GM19324 (cell line): ENCODE results near the gene TRPV3.
"Not testable (repeated sequence)": the region's sequence is repeated elsewhere in the genome, so short reads cannot be mapped to it uniquely, and the experiment has no call there.

ENCODE experiments used
- ATAC-seq: cut with Tn5 transposase; IDR thresholded peaks from one replicate; pipeline ENCODE4 v1.9.1; 2021; ENCODE audit warnings: mild to moderate bottlenecking, moderate library complexity; ENCODE audit not compliant: unreplicated experiment, low FRiP score

Gene TRPV3

GRCh38 chr17:3574231-3574630 lies 16.6 kb upstream of the TRPV3 start:
- no peak for ATAC-seq

DNA sequence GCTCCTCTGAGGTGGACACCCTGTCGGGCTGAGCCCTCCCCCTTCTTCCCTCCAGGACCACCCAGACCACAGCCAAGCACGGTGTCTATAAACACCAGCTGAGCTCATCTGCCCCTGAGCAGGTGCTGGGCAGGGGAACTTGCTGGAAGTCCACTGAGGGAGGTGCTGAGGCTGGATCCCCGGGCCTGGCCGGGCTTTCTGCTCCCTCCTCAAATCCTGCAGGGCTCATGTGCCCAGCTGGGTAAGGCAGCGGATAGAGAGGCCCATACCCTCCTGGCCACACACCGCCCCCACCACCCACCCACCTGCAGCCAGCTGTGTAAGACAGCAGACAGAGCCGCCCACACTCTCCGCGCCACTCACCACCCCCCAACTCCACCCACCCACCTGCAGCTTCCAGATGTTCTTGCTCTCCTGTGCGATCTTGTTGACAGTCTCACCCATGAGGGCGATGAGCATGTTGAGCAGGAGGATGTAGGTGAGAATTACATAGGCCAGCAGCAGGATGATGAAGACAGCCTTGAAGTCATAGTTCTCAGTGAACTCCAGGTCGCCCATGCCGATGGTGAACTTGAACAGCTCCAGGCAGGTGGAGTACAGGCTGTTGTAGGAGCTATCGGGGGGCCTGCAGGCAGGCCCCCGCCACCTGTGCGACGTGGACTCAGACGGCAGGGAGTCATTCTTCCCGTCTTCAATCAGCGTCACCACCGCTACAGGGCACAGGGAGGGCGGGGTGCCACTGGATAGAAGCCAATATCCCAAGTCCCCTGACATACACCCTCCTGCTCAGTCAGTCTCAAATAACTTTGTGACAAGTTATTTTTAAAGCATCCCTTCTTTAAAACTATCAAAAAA lies 15.9 kb upstream of the TRPV3 start:
- ATAC-seq: no peak

GRCh38 chr17:3572231-3572630 lies 14.6 kb upstream of the TRPV3 start:
- no peak for ATAC-seq

DNA sequence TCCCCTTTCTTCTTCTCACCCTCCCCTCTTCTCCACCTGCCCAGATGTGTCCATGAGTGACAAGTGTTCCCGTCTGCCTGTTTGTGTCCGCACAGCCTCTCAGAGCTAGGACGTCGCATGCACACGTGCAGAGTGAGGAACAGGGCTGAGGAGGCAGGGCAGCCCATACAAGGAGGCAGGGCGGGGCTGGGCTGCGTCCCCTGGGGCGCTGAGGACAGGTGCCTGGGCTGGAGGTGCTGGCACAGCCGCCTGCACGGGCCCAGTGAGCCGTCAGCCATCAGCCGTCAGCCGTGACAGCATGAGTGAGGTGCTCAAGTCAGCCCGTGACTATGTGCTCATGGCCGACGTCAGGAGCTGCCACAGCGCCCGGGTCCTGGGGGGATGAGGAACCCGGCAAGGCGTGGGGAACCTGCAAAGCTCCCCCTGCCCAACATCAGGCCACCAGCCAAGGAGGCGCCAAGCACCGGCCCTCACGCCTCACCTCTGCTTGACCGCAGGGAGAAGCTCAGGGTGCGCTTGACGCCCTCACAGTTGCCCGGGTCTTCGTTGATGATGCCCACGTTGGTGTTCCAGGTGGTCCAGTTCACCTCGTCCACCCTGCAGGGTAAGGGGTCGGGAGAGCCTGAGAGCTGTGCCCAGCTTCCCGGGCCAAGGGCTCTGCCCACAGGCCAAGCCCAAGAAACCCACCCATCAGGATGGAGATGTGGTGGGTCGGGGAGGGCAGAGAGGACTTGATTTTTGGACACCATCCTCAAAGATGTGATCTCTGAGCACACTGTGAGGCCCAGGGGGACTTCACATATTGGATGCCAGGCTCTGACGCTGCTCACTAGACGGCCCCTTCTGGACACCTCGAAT lies 13.7 kb upstream of the TRPV3 start:
- ATAC-seq: no peak

DNA sequence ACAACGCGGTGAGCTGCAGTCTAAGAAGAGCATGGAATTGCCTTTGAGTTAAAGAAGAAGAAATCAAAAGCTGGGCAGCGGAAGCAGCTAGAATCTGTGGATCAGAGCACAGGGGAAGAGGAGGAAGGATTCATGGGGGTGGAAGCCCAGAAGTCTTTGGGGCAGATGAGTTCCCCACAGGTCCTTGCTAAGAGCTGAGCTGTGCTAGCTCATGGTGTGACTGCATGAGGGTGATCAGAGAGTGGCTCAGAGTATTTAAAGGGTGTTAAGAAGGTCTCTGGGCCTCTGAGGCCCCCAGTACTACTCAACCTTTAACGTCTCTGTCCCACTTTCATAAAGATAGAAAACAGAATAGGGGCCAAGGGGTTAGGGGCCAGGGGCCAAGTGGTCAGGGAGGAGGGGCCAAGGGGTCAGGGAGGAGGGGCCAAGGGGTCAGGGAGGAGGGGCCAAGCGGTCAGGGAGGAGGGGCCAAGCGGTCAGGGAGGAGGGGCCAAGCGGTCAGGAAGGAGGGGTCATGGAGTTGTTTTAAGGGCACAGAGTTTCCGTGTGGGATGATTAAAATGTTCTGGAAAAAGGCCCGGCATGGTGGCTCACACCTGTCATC lies 12.0 kb upstream of the TRPV3 start:
- no peak for ATAC-seq

- ATAC-seq: no peak
These were observed 8.9 kb upstream of the TRPV3 start for GRCh38 chr17:3566551-3566950.

DNA sequence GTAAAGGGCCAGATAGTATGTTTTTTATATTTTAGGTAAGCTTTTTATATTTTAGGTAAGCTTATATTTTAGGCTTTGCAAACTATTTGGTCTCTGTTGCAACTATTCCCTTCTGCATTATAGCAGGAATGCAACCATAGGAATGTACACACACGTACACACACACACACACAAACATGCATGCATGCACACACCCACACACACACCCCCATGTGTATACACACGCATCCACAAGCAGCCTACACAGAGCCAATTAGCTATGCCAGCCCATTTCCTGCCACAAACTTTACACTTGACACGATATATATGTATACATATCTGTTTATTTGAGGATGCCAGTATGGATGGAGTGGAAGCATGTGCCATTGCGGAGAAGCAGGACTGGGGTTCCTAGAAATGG lies 7.5 kb upstream of the TRPV3 start:
- ATAC-seq: no peak

DNA sequence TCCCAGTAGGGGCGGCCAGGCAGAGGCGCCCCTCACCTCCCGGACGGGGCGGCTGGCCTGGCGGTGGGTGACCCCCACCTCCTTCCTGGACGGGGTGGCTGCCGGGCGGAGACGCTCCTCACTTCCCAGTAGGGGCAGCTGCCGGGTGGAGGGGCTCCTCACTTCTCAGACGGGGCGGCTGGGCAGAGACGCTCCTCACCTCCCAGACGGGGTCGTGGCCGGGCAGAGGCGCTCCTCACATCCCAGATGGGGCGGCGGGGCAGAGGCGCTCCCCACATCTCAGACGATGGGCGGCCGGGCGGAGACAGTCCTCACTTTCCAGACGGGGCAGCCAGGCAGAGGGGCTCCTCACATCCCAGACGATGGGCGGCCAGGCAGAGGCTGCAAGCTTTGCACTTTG lies 6.6 kb upstream of the TRPV3 start:
- ATAC-seq: not testable (repeated sequence)

- no peak for ATAC-seq
These were observed 1.6 kb upstream of the TRPV3 start for GRCh38 chr17:3559270-3559645.

DNA sequence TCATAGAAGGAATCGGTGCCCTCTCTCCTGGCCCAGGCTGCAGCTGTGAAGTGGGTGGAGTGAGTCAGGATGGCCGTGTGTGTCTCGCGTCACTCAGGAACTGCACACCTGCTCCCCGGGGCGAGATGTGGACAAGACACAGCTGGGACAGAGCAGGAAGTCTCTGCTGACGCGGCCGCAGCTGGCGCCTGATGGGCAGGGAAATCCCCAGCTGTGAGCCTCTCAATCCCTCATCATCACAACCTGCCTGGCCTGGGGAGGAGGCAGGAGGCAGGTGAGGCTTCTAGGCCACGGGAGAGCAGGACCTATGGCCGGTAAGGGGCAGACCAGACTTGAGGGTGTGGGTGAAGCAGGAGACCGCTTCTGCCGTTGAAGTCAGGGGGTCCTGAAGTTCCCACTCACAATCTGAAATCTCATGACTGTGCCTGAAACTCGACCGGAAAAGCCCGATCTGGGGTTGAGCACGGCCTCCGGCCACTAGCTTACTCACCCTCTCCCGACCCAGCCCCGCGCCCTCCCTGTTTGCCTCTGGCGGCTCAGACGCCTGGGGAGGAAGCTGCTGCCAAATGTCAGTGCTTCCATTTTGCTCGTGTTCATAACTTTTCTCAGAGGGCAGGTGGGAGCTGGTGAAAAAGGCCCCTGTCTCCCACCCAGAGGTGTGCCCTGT lies 1.1 kb upstream of the TRPV3 start:
- peak; percentile 80 for ATAC-seq

GRCh38 chr17:3556916-3557767 lies 470 bp downstream of the TRPV3 start:
- no peak for ATAC-seq

DNA sequence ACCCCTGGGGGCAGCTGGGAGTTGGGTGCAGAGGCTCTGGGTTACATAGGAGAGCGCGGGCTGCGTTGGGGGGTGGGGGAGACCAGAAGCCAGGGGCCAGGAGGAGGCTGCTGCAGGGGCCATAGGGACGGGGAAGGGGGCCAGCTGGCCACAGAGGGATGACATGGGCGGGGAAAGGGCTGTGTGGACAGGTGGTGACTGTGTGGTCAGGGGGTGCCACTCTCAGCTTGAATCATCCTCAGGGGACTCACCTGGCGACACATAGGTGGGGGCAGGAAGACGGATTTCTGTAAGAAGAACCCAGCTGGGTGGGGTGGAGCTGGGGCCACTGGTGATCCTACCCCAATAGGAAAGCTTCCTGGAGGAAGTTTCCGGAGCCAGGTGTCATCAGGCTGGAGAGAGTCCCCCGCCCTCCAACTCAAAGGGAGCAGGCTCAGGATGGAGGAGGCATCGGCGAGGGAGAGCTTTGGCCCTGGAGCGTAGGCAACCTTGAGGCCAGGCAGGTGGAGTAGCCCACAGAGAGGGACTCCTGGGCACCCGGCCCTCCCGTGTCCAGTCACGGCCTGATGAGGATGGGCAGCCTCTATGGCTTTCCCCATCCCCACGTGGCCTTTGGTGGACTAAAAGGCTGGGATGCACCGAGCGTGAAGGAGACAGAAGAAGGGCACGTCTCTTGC lies 1.2 kb downstream of the TRPV3 start:
- no peak for ATAC-seq

DNA sequence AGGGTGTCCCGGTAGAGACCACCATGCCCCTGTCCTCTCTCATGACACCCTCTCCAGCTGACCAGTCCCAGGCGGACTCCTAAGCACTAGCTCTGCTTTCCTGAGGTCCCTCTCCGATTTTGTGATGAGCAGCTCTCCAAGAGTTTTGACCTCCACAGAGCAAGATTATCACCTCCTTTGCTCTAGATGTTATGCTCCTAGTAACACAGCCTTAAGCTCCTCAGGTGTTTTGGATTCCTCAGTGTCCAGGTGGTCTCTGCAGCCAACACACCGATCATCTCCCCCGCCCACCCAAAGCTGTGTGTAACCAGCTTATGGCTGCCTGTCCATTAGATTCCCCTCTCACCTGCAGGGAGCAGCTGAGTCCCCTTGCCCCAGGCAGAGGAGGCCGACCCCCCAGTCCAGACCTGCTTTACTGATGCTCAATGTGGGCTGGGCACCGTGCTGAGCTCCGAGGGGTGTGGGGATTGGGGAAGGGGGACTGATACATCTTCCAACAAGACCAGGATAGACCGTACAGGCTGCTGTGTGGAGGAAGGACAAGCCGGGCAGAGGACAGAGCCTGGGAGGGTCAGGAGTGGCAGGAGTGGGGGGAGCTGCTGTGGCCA lies 2.3 kb downstream of the TRPV3 start:
- ATAC-seq: no peak

DNA sequence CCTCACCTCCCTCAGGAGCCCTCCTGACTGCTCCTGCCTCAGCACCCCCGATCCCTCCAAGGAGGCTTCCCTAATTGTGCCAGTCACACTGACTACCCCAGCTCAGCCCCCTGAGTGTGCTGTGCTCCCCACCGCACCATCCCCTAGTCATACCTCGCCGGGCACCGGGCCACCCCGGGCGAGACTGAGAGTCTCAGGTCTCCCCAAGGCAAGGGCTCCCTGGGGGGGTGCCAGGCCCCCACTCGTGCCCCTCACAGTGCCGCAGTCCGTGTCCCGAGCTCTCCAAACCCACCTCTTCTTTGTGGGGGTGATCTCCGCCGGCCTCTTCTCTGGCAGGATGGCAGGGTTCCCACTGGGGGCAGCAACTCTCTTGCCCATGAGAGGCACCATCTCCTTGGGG lies 3.2 kb downstream of the TRPV3 start:
- no peak for ATAC-seq

DNA sequence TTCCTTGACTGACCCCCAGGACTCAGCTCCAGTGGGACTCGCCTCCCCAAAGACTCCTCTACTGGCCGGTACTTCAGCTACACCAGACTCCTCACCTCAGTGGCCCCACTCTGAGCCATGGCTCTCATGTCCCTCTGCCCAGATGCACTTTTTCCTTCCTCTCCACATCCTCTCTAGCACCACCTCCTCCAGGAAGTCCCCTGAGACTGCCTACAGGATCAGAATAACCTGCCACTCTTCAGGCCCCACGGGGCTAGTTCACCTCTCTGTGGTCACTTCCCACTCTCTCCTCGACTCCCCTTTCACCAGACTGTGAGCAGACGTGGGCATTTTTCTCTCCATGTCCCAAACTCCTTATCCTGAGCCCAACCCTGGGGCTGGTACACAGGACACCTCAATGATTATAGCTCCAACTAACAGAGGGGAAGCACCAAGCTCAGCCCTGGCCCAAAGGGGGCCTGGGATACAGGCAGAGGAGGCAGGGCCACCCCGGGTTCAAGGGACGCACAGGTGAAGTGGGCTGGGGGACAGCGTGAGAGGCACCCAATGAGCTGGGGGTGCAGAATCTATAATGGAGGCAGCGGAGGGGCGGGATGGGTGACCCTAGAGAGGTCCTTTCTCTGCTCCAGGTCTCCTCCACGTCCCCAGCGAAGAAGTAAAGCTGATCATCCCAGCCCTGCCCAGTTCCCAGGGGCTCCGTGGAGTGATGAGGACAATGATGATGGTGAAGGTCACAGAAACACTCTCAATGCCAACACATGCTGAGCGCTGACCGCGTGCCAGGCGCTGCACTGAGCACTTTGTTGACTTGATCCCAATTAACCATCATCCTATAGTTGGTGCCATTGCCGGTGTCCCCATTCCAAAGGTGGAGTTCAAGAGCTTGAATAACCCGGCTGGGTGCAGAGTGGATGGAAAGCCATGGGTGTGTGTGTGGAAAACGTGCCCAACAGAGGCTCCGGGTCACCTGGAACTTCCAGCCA lies 3.9 kb downstream of the TRPV3 start:
- ATAC-seq: no peak

- ATAC-seq: no peak
These were observed 4.7 kb downstream of the TRPV3 start for GRCh38 chr17:3552916-3553315.

DNA sequence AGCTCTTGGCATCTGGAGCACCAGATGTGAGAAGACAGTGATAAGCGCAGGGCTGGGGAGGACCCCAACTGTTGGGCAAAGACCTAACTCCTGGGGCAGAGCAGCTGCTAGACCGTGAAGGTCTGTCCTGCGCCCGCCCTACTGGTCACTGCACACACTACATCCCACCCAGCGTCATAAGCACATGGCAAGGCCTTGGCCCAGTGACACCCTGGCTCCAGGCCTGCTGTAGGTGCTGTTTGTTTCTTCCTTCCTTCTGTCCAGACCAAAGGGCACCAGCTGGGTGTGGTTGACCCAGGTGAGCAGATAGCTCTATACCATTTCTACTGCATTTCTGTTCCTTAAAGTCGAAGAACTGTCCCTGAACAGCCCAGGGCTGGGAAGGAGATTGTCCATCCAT lies 6.4 kb downstream of the TRPV3 start:
- ATAC-seq: no peak
